ENCODE data around the gene ZBTB47. TPM values are rescaled to one million over a fixed set of nuclear protein-coding genes. Genes with fewer than 3 reads are reported as not detected.

The ZBTB47 gene
- total RNA-seq, 1 donor = 41.3 TPM

- no peaks in the 10 kb centered on the region for H3K4me1 ChIP-seq (ENCODE audit: insufficient read depth, low read length)
- H3K79me2 ChIP-seq (ENCODE audit: insufficient read depth, low read length) = no peaks in the 10 kb centered on the region
- no peak overlapping the region for H2AFZ ChIP-seq (ENCODE audit: low read length)
- H3K9me3 ChIP-seq (ENCODE audit: low read depth, low read length) = no peaks in the 10 kb centered on the region
- TF ChIP-seq CTCF (IDR thresholded peaks at IDR 0.05; ENCODE audit: extremely low read depth, low read depth, low read length) = no peak
- H4K20me1 ChIP-seq (ENCODE audit: insufficient read depth, low read length) = peaks cover 3% of the 10 kb centered on the region
- no peaks in the 10 kb centered on the region for H3K36me3 ChIP-seq (ENCODE audit: insufficient read depth, low read length)
- H3K27ac ChIP-seq (ENCODE audit: low read depth, low read length) = no peak overlapping the region
- peak; percentile 53 for DNase-seq (ENCODE audit: insufficient read length, low spot score, missing footprints)
- no peak overlapping the region for H3K4me2 ChIP-seq (ENCODE audit: insufficient read depth, low read length)
- no peaks in the 10 kb centered on the region for H3K27me3 ChIP-seq (ENCODE audit: insufficient read depth, low read length)
- no peak overlapping the region for H3K4me3 ChIP-seq (ENCODE audit: insufficient read depth, low read length)
Measured at GRCh38 chr3:42670670-42671069, 17.2 kb downstream of the ZBTB47 start.

- H3K9me3 ChIP-seq (ENCODE audit: low read depth, low read length) = peaks cover 2% of the 10 kb centered on the region
- H3K79me2 ChIP-seq (ENCODE audit: insufficient read depth, low read length) = no peaks in the 10 kb centered on the region
- no peak overlapping the region for H3K4me2 ChIP-seq (ENCODE audit: insufficient read depth, low read length)
- H3K4me3 ChIP-seq (ENCODE audit: insufficient read depth, low read length) = no peak overlapping the region
- no peaks in the 10 kb centered on the region for H3K36me3 ChIP-seq (ENCODE audit: insufficient read depth, low read length)
- DNase-seq (ENCODE audit: insufficient read length, low spot score, missing footprints) = no peak
- H3K27me3 ChIP-seq (ENCODE audit: insufficient read depth, low read length) = no peaks in the 10 kb centered on the region
- H3K27ac ChIP-seq (ENCODE audit: low read depth, low read length) = no peak overlapping the region
- no peaks in the 10 kb centered on the region for H4K20me1 ChIP-seq (ENCODE audit: insufficient read depth, low read length)
- no peak overlapping the region for H2AFZ ChIP-seq (ENCODE audit: low read length)
- no peaks in the 10 kb centered on the region for H3K4me1 ChIP-seq (ENCODE audit: insufficient read depth, low read length)
- TF ChIP-seq CTCF (IDR thresholded peaks at IDR 0.05; ENCODE audit: extremely low read depth, low read depth, low read length) = no peak
Measured at GRCh38 chr3:42672515-42672914, 19.0 kb downstream of the ZBTB47 start.

- Histone ChIP-seq H3K9me3 (ENCODE audit: low read depth, low read length) (peaks cover 2% of the 10 kb centered on the region), H3K27me3 (ENCODE audit: insufficient read depth, low read length) (no peaks in the 10 kb centered on the region), H3K4me3 (ENCODE audit: insufficient read depth, low read length) (no peak overlapping the region), H3K79me2 (ENCODE audit: insufficient read depth, low read length) (no peaks in the 10 kb centered on the region), H4K20me1 (ENCODE audit: insufficient read depth, low read length) (no peaks in the 10 kb centered on the region), H3K4me2 (ENCODE audit: insufficient read depth, low read length) (no peak overlapping the region), H3K36me3 (ENCODE audit: insufficient read depth, low read length) (no peaks in the 10 kb centered on the region), H3K27ac (ENCODE audit: low read depth, low read length) (no peak overlapping the region), H3K4me1 (ENCODE audit: insufficient read depth, low read length) (no peaks in the 10 kb centered on the region), H2AFZ (ENCODE audit: low read length) (no peak overlapping the region)
- no peak for DNase-seq (ENCODE audit: insufficient read length, low spot score, missing footprints)
- TF ChIP-seq CTCF (IDR thresholded peaks at IDR 0.05; ENCODE audit: extremely low read depth, low read depth, low read length) = no peak
Measured at GRCh38 chr3:42673082-42673481, 19.6 kb downstream of the ZBTB47 start.

- no peak for DNase-seq (ENCODE audit: insufficient read length, low spot score, missing footprints)
- Histone ChIP-seq H2AFZ (ENCODE audit: low read length) (no peak overlapping the region), H3K4me1 (ENCODE audit: insufficient read depth, low read length) (no peaks in the 10 kb centered on the region), H3K27me3 (ENCODE audit: insufficient read depth, low read length) (no peaks in the 10 kb centered on the region), H3K27ac (ENCODE audit: low read depth, low read length) (no peak overlapping the region), H4K20me1 (ENCODE audit: insufficient read depth, low read length) (no peaks in the 10 kb centered on the region), H3K9me3 (ENCODE audit: low read depth, low read length) (peaks cover 2% of the 10 kb centered on the region), H3K36me3 (ENCODE audit: insufficient read depth, low read length) (no peaks in the 10 kb centered on the region), H3K4me2 (ENCODE audit: insufficient read depth, low read length) (no peak overlapping the region), H3K4me3 (ENCODE audit: insufficient read depth, low read length) (no peak overlapping the region), H3K79me2 (ENCODE audit: insufficient read depth, low read length) (no peaks in the 10 kb centered on the region)
- no peak for TF ChIP-seq CTCF (IDR thresholded peaks at IDR 0.05; ENCODE audit: extremely low read depth, low read depth, low read length)
Measured at GRCh38 chr3:42674146-42674545, 20.6 kb downstream of the ZBTB47 start.
